HL-60 (cell line): ENCODE data around the gene RNF180.

ENCODE experiments used
- POLR2AphosphoS5 ChIP-seq: IDR thresholded peaks from 2 replicates; pipeline ENCODE4 v1.6.1; 2012; ENCODE audit warnings: low read depth
- SPI1 ChIP-seq: IDR thresholded peaks from 2 replicates; pipeline ENCODE4 v1.6.1; 2012; ENCODE audit warnings: low read depth, mild to moderate bottlenecking, borderline replicate concordance
- TF ChIP-seq, protein P1 (sequence below): IDR thresholded peaks from one replicate; pipeline ENCODE4 v1.5.1; 2011; ENCODE audit warnings: low read length, control low read depth, inconsistent platforms; ENCODE audit not compliant: insufficient read depth
- TF ChIP-seq, protein P2 (sequence below): IDR thresholded peaks from 2 replicates; pipeline ENCODE4 v1.6.1; 2012; ENCODE audit warnings: low read depth; ENCODE audit not compliant: insufficient replicate concordance

DNA sequence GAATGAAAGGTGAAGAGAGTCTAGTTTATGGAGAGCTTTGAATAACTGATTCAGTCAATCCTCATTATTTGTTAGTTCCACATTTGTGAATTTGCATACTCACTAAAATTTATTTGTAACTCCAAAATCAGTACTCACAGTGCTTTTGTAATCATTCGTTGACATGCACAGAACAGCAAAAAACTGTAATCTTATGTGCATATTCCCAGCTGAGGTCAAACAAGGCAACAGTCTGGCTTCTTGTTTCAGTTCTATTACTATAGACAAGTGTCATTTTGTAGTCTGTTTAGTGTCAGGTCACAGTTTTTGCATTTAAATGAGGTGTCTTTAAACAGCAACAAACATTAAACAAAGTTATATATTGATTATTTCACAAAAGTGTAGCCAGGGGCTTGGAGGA lies 142.5 kb downstream of the RNF180 start:
- TF ChIP-seq, protein P1, sequence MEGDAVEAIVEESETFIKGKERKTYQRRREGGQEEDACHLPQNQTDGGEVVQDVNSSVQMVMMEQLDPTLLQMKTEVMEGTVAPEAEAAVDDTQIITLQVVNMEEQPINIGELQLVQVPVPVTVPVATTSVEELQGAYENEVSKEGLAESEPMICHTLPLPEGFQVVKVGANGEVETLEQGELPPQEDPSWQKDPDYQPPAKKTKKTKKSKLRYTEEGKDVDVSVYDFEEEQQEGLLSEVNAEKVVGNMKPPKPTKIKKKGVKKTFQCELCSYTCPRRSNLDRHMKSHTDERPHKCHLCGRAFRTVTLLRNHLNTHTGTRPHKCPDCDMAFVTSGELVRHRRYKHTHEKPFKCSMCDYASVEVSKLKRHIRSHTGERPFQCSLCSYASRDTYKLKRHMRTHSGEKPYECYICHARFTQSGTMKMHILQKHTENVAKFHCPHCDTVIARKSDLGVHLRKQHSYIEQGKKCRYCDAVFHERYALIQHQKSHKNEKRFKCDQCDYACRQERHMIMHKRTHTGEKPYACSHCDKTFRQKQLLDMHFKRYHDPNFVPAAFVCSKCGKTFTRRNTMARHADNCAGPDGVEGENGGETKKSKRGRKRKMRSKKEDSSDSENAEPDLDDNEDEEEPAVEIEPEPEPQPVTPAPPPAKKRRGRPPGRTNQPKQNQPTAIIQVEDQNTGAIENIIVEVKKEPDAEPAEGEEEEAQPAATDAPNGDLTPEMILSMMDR: no peak
- TF ChIP-seq, protein P2, sequence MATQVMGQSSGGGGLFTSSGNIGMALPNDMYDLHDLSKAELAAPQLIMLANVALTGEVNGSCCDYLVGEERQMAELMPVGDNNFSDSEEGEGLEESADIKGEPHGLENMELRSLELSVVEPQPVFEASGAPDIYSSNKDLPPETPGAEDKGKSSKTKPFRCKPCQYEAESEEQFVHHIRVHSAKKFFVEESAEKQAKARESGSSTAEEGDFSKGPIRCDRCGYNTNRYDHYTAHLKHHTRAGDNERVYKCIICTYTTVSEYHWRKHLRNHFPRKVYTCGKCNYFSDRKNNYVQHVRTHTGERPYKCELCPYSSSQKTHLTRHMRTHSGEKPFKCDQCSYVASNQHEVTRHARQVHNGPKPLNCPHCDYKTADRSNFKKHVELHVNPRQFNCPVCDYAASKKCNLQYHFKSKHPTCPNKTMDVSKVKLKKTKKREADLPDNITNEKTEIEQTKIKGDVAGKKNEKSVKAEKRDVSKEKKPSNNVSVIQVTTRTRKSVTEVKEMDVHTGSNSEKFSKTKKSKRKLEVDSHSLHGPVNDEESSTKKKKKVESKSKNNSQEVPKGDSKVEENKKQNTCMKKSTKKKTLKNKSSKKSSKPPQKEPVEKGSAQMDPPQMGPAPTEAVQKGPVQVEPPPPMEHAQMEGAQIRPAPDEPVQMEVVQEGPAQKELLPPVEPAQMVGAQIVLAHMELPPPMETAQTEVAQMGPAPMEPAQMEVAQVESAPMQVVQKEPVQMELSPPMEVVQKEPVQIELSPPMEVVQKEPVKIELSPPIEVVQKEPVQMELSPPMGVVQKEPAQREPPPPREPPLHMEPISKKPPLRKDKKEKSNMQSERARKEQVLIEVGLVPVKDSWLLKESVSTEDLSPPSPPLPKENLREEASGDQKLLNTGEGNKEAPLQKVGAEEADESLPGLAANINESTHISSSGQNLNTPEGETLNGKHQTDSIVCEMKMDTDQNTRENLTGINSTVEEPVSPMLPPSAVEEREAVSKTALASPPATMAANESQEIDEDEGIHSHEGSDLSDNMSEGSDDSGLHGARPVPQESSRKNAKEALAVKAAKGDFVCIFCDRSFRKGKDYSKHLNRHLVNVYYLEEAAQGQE: no peak
- TF ChIP-seq POLR2AphosphoS5 (no peak), SPI1 (no peak)
